Vagina (tissue), 2 donors: ENCODE results near the gene GADD45B. TPM values are rescaled to one million over a fixed set of nuclear protein-coding genes. Genes with fewer than 3 reads are reported as not detected.

Source experiments
- DNase-seq, 2 donors: peaks; one replicate each; pipeline ENCODE4 v3.0.0-alpha.2; 2017; ENCODE audit errors: extremely low spot score in 2 of 2
- H3K27ac ChIP-seq: fragments of 200-600 bp; sonication (generic); one replicate; pipeline ENCODE4 v1.5.1; 2019
- H3K27me3 ChIP-seq: fragments of 200-600 bp; sonication (generic); one replicate; pipeline ENCODE4 v1.5.1; 2019
- H3K36me3 ChIP-seq, 2 donors: fragments of 200-600 bp; sonication (generic); one replicate each; pipeline ENCODE4 v1.5.1; 2017 to 2019
- H3K4me1 ChIP-seq: fragments of 200-600 bp; sonication (generic); one replicate; pipeline ENCODE4 v1.5.1; 2019
- H3K4me3 ChIP-seq, 2 donors: fragments of 200-600 bp; sonication (generic); 1 replicate in 1 of 2; 2 replicates in 1 of 2; pipeline ENCODE4 v1.5.1; 2016 to 2019
- H3K9me3 ChIP-seq: fragments of 200-600 bp; sonication (generic); one replicate; pipeline ENCODE4 v1.5.1; 2019
- POLR2A ChIP-seq, 2 donors: fragments of 450-650 bp; IDR thresholded peaks; one replicate each; pipeline ENCODE4 v1.6.1; 2017; ENCODE audit warnings: antibody characterized with exemption in 2 of 2, mild to moderate bottlenecking in 2 of 2, moderate library complexity in 2 of 2
- POLR2AphosphoS5 ChIP-seq, 2 donors: sonication (generic); formaldehyde crosslinking; IDR thresholded peaks; one replicate each; pipeline ENCODE4 v1.9.0; 2017; ENCODE audit warnings: antibody characterized with exemption in 2 of 2, mild to moderate bottlenecking in 2 of 2, low read depth in 1 of 2; ENCODE audit not compliant: insufficient read depth in 1 of 2
- intact Hi-C: fragments of 100-400 bp; cut with DNase I; formaldehyde crosslinking; loops from one replicate; pipeline ENCODE4 v1.15.1; 2023
- total RNA-seq: library from RNA; depleted of rRNA; stranded (reverse); fragments of >200 nt; gene quantifications from one replicate; pipeline ENCODE4 v1.2.3, GENCODE V29; 2016
- TF ChIP-seq, protein P1 (sequence below), 3 experiments: fragments of 450-650 bp in 2 of 3; fragments of 200-600 bp in 1 of 3; sonication (generic) in 1 of 3; IDR thresholded peaks; one replicate each; pipeline ENCODE4 v1.5.1; 2017 to 2019; ENCODE audit warnings: antibody characterized with exemption in 3 of 3, mild to moderate bottlenecking in 2 of 3, moderate library complexity in 2 of 3

GADD45B gene
- total RNA-seq, 1 donor from 2014 or later, result 181 TPM

DNA sequence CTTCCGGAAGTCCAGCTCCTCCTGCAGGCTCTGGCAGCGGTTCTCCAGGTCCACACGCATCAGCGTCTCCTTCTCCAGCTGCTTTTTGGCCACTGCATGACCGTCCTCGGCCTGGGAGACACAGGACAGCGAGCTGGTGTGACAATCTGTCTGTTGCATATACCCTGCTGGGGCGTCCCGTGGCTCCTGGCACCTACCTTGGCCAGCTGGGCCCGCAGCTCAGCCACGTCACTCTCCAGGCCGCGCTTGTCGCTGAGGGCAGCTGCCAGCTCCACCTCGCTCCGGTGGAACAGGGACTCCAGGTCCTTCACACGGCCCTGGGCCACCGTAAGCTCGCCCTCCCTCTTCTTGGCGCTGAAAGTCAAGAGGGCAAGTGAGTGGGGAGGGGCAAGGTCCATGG lies 37.7 kb upstream of the GADD45B start:
- Histone ChIP-seq H3K36me3 (peaks cover 0 to 30% of the 10 kb centered on the region in 2 donors), H3K4me1 (no peaks in the 10 kb centered on the region), H3K27ac (no peak overlapping the region), H3K4me3 (no peak overlapping the region), H3K27me3 (no peaks in the 10 kb centered on the region), H3K9me3 (no peaks in the 10 kb centered on the region)
- no peak for TF ChIP-seq POLR2AphosphoS5 (IDR thresholded peaks at IDR 0.05; ENCODE audit: insufficient read depth in 1 of 2, low read depth in 1 of 2)
- TF ChIP-seq, protein P1, sequence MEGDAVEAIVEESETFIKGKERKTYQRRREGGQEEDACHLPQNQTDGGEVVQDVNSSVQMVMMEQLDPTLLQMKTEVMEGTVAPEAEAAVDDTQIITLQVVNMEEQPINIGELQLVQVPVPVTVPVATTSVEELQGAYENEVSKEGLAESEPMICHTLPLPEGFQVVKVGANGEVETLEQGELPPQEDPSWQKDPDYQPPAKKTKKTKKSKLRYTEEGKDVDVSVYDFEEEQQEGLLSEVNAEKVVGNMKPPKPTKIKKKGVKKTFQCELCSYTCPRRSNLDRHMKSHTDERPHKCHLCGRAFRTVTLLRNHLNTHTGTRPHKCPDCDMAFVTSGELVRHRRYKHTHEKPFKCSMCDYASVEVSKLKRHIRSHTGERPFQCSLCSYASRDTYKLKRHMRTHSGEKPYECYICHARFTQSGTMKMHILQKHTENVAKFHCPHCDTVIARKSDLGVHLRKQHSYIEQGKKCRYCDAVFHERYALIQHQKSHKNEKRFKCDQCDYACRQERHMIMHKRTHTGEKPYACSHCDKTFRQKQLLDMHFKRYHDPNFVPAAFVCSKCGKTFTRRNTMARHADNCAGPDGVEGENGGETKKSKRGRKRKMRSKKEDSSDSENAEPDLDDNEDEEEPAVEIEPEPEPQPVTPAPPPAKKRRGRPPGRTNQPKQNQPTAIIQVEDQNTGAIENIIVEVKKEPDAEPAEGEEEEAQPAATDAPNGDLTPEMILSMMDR (IDR thresholded peaks at IDR 0.05), result no peak
- no peak for TF ChIP-seq POLR2A (IDR thresholded peaks at IDR 0.05)
- no peak for DNase-seq
- intact Hi-C loops, result no loop called here

DNA sequence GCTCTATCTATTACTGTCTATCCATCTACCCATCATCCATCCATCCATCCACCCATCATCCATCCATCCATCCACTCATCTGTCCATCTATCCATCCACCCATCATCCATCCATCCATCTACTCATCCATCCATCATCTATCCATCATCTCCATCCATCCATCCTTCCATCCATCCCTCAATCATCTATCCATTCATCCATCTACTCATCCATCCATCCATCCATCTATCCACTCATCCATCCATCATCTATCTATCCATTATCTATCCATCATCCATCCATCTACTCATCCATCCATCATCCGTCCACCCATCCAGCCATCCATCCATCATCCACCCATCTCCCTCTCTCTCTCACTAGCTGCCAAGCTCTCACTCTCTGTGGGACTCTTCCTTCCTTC lies 35.4 kb upstream of the GADD45B start:
- peaks cover 0 to 19% of the 10 kb centered on the region in 2 donors for H3K36me3 ChIP-seq
- intact Hi-C loops, result no loop called here

GRCh38 chr19:2441096-2441752 lies 34.7 kb upstream of the GADD45B start:
- Histone ChIP-seq H3K4me3 (no peak overlapping the region), H3K27ac (no peak overlapping the region), H3K27me3 (no peaks in the 10 kb centered on the region), H3K36me3 (peaks cover 0 to 19% of the 10 kb centered on the region in 2 donors), H3K9me3 (no peaks in the 10 kb centered on the region), H3K4me1 (no peaks in the 10 kb centered on the region)
- no peak for DNase-seq
- intact Hi-C loops, result no loop called here
- TF ChIP-seq POLR2A (IDR thresholded peaks at IDR 0.05) (no peak), POLR2AphosphoS5 (IDR thresholded peaks at IDR 0.05; ENCODE audit: insufficient read depth in 1 of 2, low read depth in 1 of 2) (no peak)
- TF ChIP-seq, protein P1 (IDR thresholded peaks at IDR 0.05), result no peak

More for the DNA sequence above, 35.4 kb upstream of the GADD45B start:
- no peaks in the 10 kb centered on the region for H3K9me3 ChIP-seq
- H3K4me1 ChIP-seq, result no peaks in the 10 kb centered on the region
- no peaks in the 10 kb centered on the region for H3K27me3 ChIP-seq
- no peak overlapping the region for H3K4me3 ChIP-seq
- no peak for DNase-seq
- TF ChIP-seq POLR2A (IDR thresholded peaks at IDR 0.05), result no peak
- TF ChIP-seq, protein P1 (IDR thresholded peaks at IDR 0.05), result no peak
- no peak for TF ChIP-seq POLR2AphosphoS5 (IDR thresholded peaks at IDR 0.05; ENCODE audit: insufficient read depth in 1 of 2, low read depth in 1 of 2)
- no peak overlapping the region for H3K27ac ChIP-seq

DNA sequence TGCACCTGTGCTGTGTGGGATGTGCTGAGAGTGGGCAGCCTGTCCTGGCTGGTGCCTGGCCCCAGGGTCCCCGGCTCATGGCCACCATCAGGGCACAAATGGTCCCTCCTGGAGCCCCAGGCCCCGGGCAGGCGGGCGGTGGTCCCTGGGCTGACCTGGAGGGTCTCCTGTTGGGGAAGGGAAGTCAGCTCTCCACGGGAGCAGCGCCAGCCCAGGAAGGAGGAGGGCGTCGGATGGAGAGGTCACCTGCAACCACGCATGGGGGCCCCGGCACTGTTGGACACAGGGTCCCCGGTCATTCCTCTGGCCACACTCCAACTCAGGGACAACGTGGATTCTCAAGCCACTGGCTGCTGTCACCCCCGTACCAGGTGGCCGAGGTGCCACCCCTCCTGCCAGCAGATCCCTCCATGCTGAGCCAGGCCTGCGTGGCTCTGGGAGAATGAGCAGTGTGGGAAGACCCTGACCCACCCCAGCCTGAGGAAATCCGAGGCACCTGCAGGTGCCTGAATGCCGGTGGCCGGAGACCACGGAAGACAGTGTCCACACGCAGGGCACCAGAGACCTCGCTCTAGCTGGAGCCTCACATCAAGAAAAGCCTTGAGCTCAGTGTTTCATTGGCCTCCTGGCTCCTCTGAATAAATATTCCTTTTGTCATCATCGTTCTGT lies 32.7 kb upstream of the GADD45B start:
- Histone ChIP-seq H3K4me3 (no peak overlapping the region), H3K9me3 (no peaks in the 10 kb centered on the region), H3K27ac (no peak overlapping the region), H3K4me1 (no peaks in the 10 kb centered on the region), H3K36me3 (peaks cover 0 to 9% of the 10 kb centered on the region in 2 donors), H3K27me3 (no peaks in the 10 kb centered on the region)
- TF ChIP-seq POLR2A (IDR thresholded peaks at IDR 0.05) (no peak), POLR2AphosphoS5 (IDR thresholded peaks at IDR 0.05; ENCODE audit: insufficient read depth in 1 of 2, low read depth in 1 of 2) (no peak)
- TF ChIP-seq, protein P1 (IDR thresholded peaks at IDR 0.05), result no peak
- DNase-seq, result no peak
- intact Hi-C loops, result no loop called here

DNA sequence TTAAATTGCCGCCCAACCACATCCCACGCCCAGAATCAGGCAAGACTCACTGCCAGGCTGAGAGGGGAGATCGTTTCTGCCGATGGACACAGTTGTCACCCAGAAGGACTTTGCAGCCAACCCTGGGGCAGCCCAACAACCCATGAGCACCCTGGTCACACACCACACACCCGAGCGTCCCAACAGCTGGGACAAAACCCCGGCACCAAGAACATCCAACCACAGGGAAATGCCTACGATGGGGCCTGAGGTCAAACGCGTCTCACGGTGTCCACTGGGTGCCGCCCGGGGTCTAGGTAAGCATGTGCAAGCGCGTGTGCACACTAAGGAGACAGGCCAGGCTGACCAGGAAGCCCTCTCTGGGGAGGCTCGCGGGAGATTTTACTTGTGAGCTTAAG lies 32.1 kb upstream of the GADD45B start:
- no peaks in the 10 kb centered on the region for H3K4me1 ChIP-seq
- H3K9me3 ChIP-seq, result no peaks in the 10 kb centered on the region
- H3K27ac ChIP-seq, result no peak overlapping the region
- no peak overlapping the region for H3K4me3 ChIP-seq
- intact Hi-C loops, result no loop called here
- H3K27me3 ChIP-seq, result no peaks in the 10 kb centered on the region
- DNase-seq, result no peak
- no peak for TF ChIP-seq POLR2A (IDR thresholded peaks at IDR 0.05)
- TF ChIP-seq POLR2AphosphoS5 (IDR thresholded peaks at IDR 0.05; ENCODE audit: insufficient read depth in 1 of 2, low read depth in 1 of 2), result no peak
- TF ChIP-seq, protein P1 (IDR thresholded peaks at IDR 0.05), result no peak
- peaks cover 0 to 9% of the 10 kb centered on the region in 2 donors for H3K36me3 ChIP-seq
